ENCODE results near the gene CAPN15.

GRCh38 chr16:560204-560700, 32.7 kb downstream of the CAPN15 start, which contains the start of gene PRR35:
- TF ChIP-seq POLR2A (IDR thresholded peaks at IDR 0.05), result no peak
- no peak for TF ChIP-seq CTCF (IDR thresholded peaks at IDR 0.05)

All from heart left ventricle (tissue), 13 donors.